ENCODE data around the gene BABAM2. TPM values are rescaled to one million over a fixed set of nuclear protein-coding genes. Genes with fewer than 3 reads are reported as not detected.
A peak's percentile ranks its signal among the peaks of the same experiment; 100 is the strongest.
"Not testable (repeated sequence)": the region's sequence is repeated elsewhere in the genome, so short reads cannot be mapped to it uniquely, and the experiment has no call there.

The BABAM2 gene
- total and polyA plus RNA-seq, 7 donors = 22.9 to 52.3 (median 25.2) TPM

GRCh38 chr2:27863146-27863545, 27.4 kb upstream of the BABAM2 start:
- peaks cover 0 to 13% (median 6%) of the 10 kb centered on the region in 4 donors for H3K4me1 ChIP-seq
- H3K9me3 ChIP-seq = no peaks in the 10 kb centered on the region
- TF ChIP-seq CTCF (IDR thresholded peaks at IDR 0.05) (no peak), EP300 (IDR thresholded peaks at IDR 0.05) (no peak), POLR2AphosphoS5 (IDR thresholded peaks at IDR 0.05) (no peak), POLR2A (IDR thresholded peaks at IDR 0.05) (no peak)
- intact Hi-C loops (cut with DNase I) = no loop called here
- DNase-seq = no peak
- H3K36me3 ChIP-seq = no peaks in the 10 kb centered on the region
- H3K27me3 ChIP-seq = no peaks in the 10 kb centered on the region
- WGBS, 2 donors = 37 to 63% methylated on average over 1 of the region's 1 CpG
- H3K27ac ChIP-seq = peak overlapping the region in 1 of 4 donors; percentile 28
- H3K4me3 ChIP-seq = no peak overlapping the region

GRCh38 chr2:27863955-27864354, 26.6 kb upstream of the BABAM2 start:
- intact Hi-C loops (cut with DNase I); H3K9me3 ChIP-seq; H3K27me3 ChIP-seq; DNase-seq; H3K36me3 ChIP-seq; H3K4me3 ChIP-seq; H3K27ac ChIP-seq: not testable (repeated sequence)
- 96 to 97% methylated on average over 5 of the region's 5 CpGs for WGBS, 2 donors
- H3K4me1 ChIP-seq = peaks cover 0 to 13% (median 6%) of the 10 kb centered on the region in 4 donors

GRCh38 chr2:27866237-27866636, 24.3 kb upstream of the BABAM2 start:
- WGBS, 2 donors = 64 to 78% methylated on average over 1 of the region's 1 CpG
- no peaks in the 10 kb centered on the region for H3K27me3 ChIP-seq
- H3K27ac ChIP-seq = peak overlapping the region in 2 of 4 donors; percentile 45 to 56
- H3K9me3 ChIP-seq = no peaks in the 10 kb centered on the region
- no peaks in the 10 kb centered on the region for H3K36me3 ChIP-seq
- no peak overlapping the region for H3K4me3 ChIP-seq
- no peak for DNase-seq
- no peak for TF ChIP-seq EP300 (IDR thresholded peaks at IDR 0.05)
- TF ChIP-seq CTCF (IDR thresholded peaks at IDR 0.05) = no peak
- no peak for TF ChIP-seq POLR2AphosphoS5 (IDR thresholded peaks at IDR 0.05)
- no peak for TF ChIP-seq POLR2A (IDR thresholded peaks at IDR 0.05)
- peaks cover 0 to 13% (median 6%) of the 10 kb centered on the region in 4 donors for H3K4me1 ChIP-seq
- intact Hi-C loops (cut with DNase I) = no loop called here

- Histone ChIP-seq H3K4me1 (peaks cover 0 to 13% (median 6%) of the 10 kb centered on the region in 4 donors), H3K36me3 (no peaks in the 10 kb centered on the region), H3K27me3 (no peaks in the 10 kb centered on the region), H3K4me3 (no peak overlapping the region), H3K27ac (no peak overlapping the region), H3K9me3 (no peaks in the 10 kb centered on the region)
- no peak for DNase-seq
- TF ChIP-seq POLR2AphosphoS5 (IDR thresholded peaks at IDR 0.05) (no peak), CTCF (IDR thresholded peaks at IDR 0.05) (no peak), POLR2A (IDR thresholded peaks at IDR 0.05) (no peak), EP300 (IDR thresholded peaks at IDR 0.05) (no peak)
- WGBS, 2 donors = 90 to 91% methylated on average over 6 of the region's 6 CpGs
- intact Hi-C loops (cut with DNase I) = no loop called here
These were observed 20.8 kb upstream of the BABAM2 start for GRCh38 chr2:27869763-27870162.

GRCh38 chr2:27870724-27871123, 19.8 kb upstream of the BABAM2 start:
- no peaks in the 10 kb centered on the region for H3K27me3 ChIP-seq
- TF ChIP-seq EP300 (IDR thresholded peaks at IDR 0.05) (no peak), POLR2AphosphoS5 (IDR thresholded peaks at IDR 0.05) (no peak), POLR2A (IDR thresholded peaks at IDR 0.05) (no peak), CTCF (IDR thresholded peaks at IDR 0.05) (no peak)
- no peaks in the 10 kb centered on the region for H3K36me3 ChIP-seq
- peaks cover 0 to 13% (median 6%) of the 10 kb centered on the region in 4 donors for H3K4me1 ChIP-seq
- no peak overlapping the region for H3K4me3 ChIP-seq
- intact Hi-C loops (cut with DNase I) = no loop called here
- H3K9me3 ChIP-seq = no peaks in the 10 kb centered on the region
- DNase-seq = no peak
- no peak overlapping the region for H3K27ac ChIP-seq
- 96 to 97% methylated on average over 3 of the region's 3 CpGs for WGBS, 2 donors

Measured in sigmoid colon (tissue), 7 donors.